Measurements from ENCODE around the gene CNTNAP2.
A peak's percentile ranks its signal among the peaks of the same experiment; 100 is the strongest.

CNTNAP2 gene

GRCh38 chr7:148079206-148080080, 1962.8 kb downstream of the CNTNAP2 start:
- no peak for DNase-seq

GRCh38 chr7:148083448-148083847, 1966.8 kb downstream of the CNTNAP2 start:
- no peak for DNase-seq

GRCh38 chr7:148084138-148084537, 1967.5 kb downstream of the CNTNAP2 start:
- DNase-seq: peak; percentile 53 to 83

- DNase-seq: no peak
Measured at GRCh38 chr7:148091882-148092281, 1975.3 kb downstream of the CNTNAP2 start.

GRCh38 chr7:148093375-148094166, 1977.0 kb downstream of the CNTNAP2 start:
- DNase-seq: no peak

- DNase-seq: no peak
Measured at GRCh38 chr7:148095066-148095465, 1978.5 kb downstream of the CNTNAP2 start.

- no peak for DNase-seq
Measured at GRCh38 chr7:148104136-148104716, 1987.6 kb downstream of the CNTNAP2 start.

GRCh38 chr7:148104924-148105323, 1988.3 kb downstream of the CNTNAP2 start:
- DNase-seq: no peak

- DNase-seq: no peak
Measured at GRCh38 chr7:148105853-148106252, 1989.3 kb downstream of the CNTNAP2 start.

GRCh38 chr7:148107443-148108127, 1991.0 kb downstream of the CNTNAP2 start:
- DNase-seq: no peak

GRCh38 chr7:148108381-148108780, 1991.8 kb downstream of the CNTNAP2 start:
- DNase-seq: no peak

- no peak for DNase-seq
Measured at GRCh38 chr7:148110097-148110868, 1993.7 kb downstream of the CNTNAP2 start.

GRCh38 chr7:148114804-148115203, 1998.2 kb downstream of the CNTNAP2 start:
- DNase-seq: no peak

GRCh38 chr7:148115308-148115707, 1998.7 kb downstream of the CNTNAP2 start:
- no peak for DNase-seq

- no peak for DNase-seq
Measured at GRCh38 chr7:148116195-148116594, 1999.6 kb downstream of the CNTNAP2 start.

- DNase-seq: no peak
Measured at GRCh38 chr7:148116829-148117403, 2000.3 kb downstream of the CNTNAP2 start.

- no peak for DNase-seq
Measured at GRCh38 chr7:148118371-148118770, 2001.8 kb downstream of the CNTNAP2 start.

GRCh38 chr7:148121401-148121800, 2004.8 kb downstream of the CNTNAP2 start:
- DNase-seq: no peak

GRCh38 chr7:148121847-148122246, 2005.2 kb downstream of the CNTNAP2 start:
- no peak for DNase-seq

GRCh38 chr7:148124477-148124876, 2007.9 kb downstream of the CNTNAP2 start:
- no peak for DNase-seq

- DNase-seq: no peak
Measured at GRCh38 chr7:148127374-148127773, 2010.8 kb downstream of the CNTNAP2 start.

- DNase-seq: no peak
Measured at GRCh38 chr7:148129023-148129422, 2012.4 kb downstream of the CNTNAP2 start.

Data from hippocampal formation (tissue), 2 donors.